Activated T-helper 1 cell treated with Interleukin-2 at 50 U/mL for 16 hours (primary cell): ENCODE results near the gene DLST.

Source experiments
- DNase-seq: peaks from one replicate; pipeline ENCODE4 v3.0.0-alpha.2; 2020; ENCODE audit warnings: low read depth

The DLST gene

DNA sequence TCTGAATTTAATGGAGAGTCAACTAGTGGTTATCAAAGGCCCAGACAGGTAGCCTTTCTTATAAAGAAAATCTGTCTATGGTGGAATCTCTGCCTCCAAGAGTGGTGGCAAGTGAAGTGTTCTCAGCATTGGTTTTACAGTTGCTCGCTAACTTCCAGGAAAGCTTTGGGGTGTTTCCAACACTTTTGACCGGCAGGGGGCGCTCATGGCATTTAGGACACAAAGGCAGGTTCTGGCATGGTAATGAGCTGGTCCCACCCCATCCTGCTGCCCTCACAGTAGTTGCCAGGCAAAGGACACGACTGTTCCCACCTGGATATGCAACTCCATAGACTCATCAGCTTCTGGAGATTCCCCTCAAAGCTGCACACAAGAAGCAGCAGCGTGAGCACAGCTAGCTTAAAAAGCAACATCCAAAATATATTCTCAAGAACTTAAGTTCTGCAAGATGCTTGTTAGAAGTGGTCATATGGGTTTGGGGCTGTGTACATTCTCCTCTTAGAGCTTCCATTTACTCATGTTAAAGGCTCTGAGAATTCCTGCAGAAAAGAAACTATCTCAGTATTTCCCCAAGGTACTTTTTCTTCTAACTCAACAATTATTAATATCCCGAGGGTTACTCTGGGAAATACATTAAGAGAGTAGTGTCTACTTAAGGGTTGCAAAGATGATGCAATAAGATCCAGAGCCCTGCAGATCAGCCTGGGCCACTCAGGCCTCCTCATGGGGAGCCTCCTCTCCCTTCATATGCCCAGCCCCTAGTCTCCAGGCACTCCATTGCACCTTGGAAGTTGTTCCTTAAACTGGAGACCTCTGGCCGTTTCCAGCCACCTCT is 20.6 kb upstream of the DLST start:
- peak; percentile 81 for DNase-seq

DNA sequence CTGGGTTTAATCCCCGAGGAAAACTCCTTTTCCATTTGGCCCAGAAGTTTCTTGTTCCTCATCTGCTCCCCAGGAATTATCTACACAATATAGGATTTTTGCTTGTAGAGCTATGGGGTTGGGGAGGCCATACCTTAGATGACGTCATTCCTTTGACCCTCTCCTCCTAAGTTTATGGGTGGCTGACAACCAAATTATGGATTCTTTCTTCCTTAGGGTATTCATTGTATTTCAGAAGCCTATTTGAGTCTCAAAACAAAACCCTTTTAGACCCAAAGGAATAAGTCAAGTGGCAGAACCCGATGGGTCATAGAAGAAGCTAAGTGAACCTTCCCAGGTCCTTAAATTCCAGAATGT is 20.0 kb upstream of the DLST start:
- no peak for DNase-seq

DNA sequence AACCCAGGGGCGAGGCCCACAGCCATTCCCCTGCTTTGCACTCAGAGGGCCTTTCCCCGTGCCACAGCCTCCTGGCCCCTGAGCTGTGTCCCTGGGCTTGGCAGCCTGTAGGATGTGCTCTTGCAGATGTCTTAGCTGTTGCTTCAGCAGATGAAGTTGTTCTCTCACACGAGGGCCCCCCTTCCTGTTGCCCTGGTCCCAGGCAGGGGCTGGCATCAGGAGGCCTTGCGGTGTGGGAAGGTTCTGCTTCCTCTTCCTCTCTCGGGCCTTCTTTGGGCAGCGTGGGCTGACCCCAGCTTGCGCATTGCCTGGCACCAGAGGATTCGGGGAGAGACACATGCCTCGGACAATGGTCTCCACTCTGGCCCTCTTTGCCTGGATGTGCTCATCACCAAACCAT is 18.4 kb upstream of the DLST start:
- no peak for DNase-seq

DNA sequence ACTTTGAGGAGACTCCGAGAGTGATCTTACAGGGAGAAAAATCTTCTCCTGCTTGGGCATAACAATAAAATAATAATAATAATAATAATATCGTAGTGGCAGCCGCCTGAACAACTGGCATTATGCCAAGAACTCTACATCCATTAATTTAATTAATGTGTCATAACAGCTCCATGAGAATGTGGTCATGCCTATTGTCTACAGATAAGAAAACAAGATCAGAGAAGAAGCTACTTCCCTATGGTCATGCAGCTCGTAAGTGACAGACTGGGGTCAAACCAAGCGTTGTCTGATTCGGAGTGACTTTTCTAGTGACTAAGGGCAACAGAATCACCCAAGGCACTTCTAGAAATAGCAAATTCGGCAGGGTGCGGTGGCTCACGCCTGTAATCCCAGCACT is 17.5 kb upstream of the DLST start:
- DNase-seq: no peak

DNA sequence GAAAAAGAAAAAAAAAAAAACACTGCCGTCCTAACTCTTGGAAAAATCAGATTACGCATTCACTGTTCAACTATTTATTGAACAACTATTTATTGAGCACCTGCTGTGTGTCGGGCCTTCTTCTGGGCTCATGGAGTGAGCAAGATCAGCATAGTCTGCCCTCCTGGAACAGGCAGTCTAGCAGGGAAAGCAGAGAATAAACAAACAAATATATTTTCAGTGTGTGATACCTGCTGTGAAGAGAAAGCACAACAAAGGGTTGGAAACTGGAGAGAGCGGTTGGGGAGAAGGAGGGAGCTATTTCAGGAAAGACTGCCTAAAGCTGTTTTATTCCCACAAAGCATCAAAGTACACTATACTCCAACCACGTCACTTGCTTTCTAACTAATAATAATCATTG is 16.6 kb upstream of the DLST start:
- no peak for DNase-seq

DNA sequence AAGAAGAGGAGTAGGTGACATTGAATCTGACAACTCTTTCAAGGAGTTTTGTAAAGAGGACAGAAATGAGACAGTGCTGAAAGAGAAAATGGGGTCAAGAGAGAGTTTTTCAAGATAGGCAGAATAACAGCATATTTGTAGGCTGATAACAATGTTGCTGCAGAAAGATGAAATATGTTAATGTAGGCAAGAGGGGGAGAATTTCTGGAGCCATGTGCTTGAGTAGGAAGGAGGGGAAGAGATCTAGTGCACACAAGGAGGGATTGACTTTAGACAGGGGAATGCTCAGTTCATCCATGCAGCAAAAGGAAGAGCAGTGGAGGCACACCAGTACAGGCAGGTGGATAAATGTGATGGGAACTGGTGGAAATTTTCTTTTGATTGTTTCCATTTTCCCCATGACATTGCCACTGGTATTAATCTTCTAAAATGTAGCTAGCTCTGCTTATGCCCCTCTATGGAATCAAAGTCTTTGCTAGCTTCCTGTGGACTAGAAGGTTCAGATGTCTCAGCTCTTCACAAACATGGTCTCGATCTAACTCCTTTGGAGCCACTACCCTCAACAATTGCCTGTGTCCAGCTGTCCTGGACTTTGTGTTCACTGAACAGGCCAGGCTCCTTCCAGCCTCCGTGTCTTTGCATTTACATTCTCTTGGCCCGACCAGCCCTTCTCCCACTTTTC is 14.9 kb upstream of the DLST start:
- no peak for DNase-seq

DNA sequence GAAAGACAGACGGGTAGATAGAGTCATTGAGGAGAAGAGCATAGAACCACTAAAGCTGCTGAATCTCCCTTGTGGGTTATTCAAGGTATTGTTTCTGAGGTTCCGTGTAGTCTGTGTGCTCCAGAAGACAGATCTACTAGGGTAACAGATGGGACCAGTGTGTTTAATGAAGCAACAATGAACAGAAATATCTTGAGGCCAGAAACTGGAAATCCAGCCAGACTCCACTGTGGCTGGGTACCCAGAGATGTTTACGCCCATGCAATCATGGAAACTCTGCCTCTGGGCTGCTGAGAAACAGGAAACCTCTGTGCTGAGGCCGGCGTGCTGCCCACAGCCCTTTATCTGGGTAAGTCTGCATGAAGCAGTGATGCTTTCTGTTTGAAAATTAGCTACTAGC is 14.0 kb upstream of the DLST start:
- DNase-seq: peak; percentile 12

DNA sequence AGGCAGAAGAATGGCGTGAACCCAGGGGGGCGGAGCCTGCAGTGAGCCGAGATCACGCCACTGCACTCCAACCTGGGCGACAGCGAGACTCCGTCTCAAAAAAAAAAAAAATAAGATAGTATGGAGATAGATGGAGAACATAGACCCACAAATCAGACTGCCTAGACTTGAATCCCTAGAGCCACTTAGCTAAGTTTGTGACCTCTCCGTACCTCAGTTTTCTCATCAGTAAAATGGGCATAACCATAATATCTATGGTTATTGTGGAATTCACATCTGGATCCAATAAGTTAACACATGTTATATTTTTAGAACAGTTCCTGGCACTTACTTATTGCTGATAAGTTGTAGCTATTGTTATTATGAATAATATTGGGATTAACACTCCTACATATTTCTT is 13.0 kb upstream of the DLST start:
- DNase-seq: no peak

DNA sequence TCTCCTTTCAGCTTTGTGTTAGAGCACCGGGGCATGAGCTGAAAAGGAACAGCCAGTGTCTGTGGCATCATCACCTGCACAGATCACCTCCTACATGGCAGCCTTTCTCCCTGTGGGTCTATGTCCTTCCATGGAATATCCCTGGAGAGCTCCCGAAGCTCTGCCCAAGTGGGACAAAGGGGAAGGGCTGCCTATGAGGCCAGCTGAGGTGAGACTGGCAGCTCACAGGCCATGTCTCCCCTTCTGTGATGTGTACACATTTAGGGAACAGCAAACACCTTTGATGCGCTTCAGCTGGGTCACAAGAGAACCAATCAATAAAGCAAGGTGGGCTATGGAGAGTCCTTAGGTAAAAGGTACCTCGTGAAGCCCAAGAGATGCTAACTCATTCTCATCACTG is 9.9 kb upstream of the DLST start:
- DNase-seq: no peak

DNA sequence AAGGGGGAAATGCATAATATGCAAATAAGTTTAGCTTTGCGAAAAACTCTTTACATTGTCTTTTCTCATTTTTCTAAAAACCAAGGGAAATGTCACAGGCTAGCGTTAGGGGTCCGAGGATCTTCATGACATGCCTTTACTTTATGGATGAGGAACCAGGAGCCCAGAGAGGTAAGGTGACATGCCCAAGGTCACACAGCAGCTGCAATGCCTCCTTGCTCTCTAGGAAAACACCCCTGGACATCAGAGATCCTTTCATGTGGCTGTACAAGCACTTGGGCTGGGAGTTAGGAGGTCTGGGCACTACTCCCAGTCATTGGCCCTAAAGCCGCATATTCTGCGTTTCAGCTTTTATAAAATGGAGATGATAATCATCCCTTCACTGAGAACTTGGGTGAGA is 6.5 kb upstream of the DLST start:
- no peak for DNase-seq

DNA sequence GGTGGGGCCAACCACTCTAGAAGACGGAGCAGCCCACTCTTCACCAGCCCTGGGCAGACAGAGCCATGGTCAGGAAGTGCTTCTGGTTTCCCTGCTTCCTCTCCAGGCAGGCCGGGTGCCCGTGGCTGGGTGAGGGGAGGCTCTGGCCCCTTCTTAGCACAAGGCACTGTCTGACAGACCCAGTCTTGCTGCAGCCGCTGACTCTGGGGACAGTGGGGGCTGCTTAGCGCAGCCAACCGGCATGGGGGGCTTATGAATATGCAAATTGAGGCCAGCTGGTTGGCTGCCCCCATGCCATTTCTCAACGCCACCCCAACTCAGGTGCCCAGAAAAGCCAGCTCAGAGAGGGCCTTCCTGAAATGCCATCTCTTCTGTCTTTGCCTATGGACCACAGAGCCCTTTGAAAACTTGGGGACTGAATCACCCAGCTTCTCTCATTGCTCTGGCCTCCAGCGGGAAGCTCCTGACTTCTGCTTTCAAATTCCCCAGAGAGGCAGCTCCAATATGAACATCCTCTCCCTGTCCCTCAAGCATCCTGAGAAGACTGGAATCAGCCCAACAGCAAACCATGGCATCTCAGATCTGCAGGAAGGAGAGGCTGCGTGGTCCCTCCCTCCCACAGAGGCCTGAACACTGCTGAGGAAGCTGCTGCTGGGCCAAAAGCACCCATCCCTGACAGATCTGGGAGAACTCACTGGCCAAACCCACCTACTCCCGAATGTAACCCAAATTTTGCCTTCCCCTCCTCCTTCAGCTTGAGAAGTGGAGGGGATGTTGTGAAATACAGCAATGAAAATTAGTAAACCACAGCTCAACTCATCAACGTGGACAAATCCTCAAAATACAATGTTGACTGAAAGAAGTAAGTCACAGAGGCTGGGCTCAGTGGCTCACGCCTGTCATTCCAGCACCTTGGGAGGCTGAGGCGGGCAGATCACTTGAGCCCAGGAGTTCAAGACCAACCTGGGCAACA is 5.5 kb upstream of the DLST start, which contains the start of gene PROX2:
Gene PROX2, minus strand, starts transcription at position 205 of the 973 bp plus-strand sequence. CDS start 12,311 bp downstream, outside the sequence.
- peak; percentile 7 for DNase-seq

DNA sequence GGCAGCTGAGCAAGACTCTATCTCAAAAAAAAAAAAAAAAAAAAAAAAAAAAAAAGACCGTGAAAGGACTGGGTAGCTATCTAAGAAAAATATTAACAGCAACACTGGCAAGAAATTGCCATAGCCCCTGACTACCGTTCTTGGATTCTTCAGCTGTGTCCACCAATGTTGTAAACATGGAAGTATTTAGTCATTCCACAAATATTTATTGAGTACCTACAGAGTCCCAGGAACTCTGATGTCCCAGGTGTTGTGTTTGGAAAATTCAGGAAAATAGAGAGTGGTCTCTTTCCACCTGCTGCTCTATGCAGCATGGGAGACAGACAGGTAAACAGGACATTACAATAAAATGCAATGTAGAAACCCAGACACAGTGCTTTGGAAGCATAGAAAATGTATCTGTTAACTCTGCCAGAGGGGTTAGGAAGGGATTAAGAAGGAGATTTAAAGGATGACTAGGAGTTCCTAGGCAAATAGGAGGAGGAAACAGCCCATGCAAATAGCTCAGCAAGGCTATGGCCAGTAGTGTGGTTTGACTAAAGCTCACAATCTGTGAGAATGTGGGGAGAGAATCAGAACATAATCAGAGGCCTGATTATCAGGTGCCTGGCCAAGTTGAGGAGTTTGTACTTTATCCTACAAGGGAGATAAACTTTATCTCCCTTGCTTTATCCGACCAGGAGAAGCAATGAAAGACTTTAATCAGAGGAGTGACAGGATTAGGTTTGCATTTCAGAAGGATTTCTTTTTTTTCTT is 2.1 kb upstream of the DLST start:
- no peak for DNase-seq

DNA sequence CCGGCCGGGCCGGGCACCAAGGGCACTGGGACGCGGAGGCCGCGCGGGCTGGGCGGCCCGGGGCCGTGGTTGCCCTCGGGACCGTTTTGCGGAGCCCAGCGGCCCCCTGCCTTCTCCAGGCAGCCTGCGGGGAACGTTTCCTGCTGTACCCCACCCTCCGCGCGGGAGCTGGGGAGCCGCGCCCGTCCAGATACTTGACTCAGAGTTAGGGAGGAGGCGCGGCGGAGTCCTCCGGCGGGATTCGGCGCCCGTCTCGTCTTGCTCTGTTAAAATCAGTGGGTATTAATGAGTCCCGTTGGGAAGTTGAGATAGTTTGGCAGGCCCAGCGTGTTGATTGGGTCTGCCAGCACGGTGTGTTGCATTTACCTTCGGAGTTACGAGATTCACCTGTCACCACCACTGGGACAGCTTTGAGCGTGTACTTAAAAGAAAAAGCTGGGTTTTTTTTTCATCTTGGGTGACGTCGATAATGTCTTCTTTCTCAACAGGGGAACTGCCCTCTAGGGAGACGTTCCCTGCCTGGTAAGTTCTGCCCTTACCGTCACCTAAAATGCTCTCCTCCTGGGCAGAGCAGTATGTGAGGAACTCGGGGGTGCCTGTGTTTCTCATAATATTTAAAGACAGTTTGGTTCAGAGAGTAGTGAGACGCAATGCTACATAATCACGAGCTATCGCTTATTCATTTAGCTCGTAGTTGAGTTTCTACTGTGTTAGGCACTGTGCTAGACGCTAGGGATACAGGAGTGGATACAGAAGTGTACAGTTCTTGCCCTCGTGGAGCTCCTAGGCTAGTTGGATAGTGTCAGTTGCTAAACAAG is 596 bp downstream of the DLST start:
- DNase-seq: peak; percentile 32

DNA sequence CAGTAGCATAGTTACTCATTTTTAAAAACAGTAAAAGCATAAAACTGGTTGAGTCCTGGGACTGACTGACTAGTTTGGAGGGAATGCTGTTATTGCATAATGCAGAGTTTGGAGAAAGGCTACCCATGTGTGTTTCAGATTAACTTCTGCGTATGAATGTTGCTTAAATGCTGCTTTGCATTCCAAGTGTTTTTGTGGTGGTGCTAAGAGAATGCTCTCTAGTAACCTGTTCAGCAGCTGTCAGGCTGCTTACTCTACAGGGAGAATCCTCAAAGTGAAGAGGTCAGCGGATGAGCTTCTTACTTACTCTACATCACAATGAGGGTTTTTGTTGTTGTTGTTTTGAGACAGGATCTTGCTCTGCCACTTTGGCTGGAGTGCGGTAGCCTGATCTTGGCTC is 4.3 kb downstream of the DLST start:
- DNase-seq: no peak

DNA sequence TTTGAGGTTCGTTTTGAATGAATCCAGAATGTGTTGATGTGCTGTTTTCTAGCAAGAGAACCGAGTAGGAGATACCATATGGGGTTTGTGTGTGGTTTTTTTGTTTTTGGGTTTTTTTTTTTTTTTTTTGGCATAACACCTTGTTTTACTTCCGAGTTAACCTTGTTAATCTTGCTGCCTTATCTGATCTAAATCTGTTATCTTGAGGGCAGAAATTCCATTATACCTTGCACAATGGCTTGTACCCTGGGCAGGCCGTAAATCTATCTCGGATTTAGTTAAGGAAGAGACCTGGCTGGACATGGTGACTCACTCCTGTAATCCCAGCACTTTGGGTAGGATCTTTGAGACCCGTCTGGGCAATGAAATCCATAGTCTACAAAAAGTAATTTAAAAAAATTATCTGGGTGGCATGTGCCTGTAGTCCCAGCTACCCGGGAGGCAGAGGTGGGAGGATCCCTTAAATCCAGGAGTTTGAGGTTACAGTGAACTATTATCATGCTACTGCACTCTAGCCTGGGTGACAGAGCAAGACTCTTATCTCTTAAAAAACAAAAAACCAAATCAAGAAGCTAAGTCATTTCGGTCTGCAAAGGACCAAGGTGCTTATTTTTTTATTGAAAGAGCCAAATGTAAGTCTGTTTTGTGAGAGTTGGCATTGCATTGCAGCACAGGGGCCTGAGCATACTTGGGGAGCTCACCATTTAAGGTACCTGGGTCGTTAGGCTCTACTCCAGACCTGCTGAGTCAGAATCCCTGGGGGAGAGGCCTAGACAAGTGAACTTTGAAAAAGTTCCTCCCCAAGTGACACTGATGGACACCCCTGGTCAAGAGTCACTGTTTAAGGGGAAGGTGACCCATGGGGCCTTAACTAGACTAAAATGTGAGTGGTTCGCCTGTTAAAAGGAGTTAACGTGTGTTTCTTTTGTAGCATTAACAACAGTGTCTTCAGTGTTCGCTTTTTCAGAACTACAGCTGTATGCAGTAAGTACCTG is 6.7 kb downstream of the DLST start:
- no peak for DNase-seq

DNA sequence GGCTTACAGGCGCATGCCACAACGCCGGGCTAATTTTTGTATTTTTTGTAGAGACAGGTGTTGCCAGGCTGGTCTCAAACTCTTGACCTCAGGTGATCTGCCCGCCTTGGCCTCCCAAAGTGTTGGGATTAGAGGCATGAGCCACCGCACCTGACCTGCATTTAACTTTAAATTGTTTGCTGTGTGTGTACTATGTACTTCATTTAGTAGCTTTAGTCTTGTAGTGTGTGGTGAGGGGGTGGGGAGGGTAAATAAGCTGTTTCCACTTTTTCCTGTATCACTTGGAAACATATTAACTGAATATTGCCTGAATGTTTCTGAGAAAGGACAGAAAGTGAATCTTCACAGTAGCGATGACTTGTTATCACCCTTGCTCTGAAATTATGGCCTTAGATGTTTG is 8.5 kb downstream of the DLST start:
- no peak for DNase-seq

DNA sequence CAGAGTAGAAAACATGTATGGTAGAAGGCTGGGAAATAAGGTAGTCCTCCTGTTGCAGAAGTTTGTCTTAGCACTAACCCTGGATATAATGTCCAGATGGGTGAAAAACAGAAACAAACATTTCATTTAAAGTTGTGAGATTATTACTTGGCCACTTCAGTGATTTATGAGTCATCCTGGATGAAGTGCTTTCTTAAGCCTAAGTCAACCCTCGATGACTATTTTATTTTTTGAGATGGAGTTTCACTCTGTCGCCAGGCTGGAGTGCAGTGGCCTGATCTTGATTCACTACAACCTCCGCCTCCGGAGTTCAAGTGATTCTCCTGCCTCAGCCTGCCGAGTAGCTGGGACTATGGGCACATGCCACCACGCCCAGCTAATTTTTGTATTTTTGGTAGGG is 10.2 kb downstream of the DLST start:
- no peak for DNase-seq

DNA sequence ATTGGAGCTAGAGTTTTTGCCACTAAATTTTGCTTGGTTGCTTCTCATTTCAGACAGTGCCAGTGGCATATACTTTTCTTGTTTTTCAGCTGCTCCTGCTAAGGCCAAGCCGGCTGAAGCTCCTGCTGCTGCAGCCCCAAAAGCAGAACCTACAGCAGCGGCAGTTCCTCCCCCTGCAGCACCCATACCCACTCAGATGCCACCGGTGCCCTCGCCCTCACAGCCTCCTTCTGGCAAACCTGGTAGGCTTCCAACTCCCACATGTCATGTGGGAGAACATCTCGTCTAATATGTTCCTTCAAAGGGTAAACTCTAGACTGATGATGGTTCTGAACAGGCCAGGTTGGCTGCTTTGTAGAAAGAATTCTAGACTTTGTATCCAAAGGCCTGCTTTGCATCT is 11.0 kb downstream of the DLST start:
- no peak for DNase-seq

DNA sequence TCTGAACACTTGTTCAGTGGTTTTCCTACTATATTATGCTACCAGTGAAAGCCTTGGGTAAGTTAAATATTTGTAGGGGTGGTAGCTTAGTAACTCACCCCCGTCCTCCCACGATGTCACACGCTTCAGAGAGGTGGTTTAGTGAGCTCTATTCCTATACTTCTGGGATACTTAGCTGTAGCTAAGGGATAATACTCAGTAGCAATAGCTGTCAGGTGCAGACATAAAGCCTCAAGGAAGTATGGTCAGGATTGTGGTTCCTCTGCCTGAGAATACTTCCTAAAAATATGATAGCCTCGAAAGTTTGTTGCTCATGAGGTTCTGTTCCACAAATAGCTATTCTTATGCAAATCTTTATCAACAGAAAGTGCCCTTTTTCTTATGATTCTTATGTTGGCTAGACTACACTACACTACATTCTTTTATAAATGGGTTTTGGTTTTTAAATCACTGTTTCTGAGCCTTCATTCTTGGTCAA is 11.9 kb downstream of the DLST start:
- DNase-seq: no peak

DNA sequence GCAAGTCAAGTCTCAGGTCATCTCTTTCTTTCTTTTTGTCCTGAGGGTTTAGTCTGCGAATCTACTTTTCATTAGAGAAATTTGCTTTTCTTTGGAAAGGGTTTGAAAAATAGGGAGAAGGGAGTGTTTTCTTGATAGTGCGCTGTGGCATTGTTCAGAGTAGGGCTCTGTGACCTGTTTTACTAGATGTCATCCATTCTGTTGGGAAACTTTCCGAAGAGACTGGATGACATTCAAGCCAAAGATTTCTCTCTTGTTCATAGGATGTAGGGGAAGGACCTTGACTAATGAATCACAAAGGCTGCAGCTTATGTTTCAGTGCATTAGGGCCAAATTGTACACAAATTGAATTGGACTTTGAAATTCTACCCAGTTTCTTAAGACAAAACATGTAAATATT is 14.7 kb downstream of the DLST start:
- no peak for DNase-seq
